GM23248 (cell line): ENCODE data around the gene CSNK1G1. TPM values are rescaled to one million over a fixed set of nuclear protein-coding genes. Genes with fewer than 3 reads are reported as not detected.
"Not testable (repeated sequence)": the region's sequence is repeated elsewhere in the genome, so short reads cannot be mapped to it uniquely, and the experiment has no call there.

Experiments
- DNase-seq: peaks from one replicate; pipeline ENCODE4 v3.0.0-alpha.2; 2015
- H2AFZ ChIP-seq: fragments of 200-600 bp; sonication (generic); 2 replicates; pipeline ENCODE4 v1.6.1; 2016; ENCODE audit warnings: antibody characterized with exemption
- H3F3A ChIP-seq: fragments of 200-600 bp; sonication (generic); 2 replicates; pipeline ENCODE4 v1.6.1; 2016; ENCODE audit warnings: mild to moderate bottlenecking, antibody characterized with exemption, mixed run types; ENCODE audit not compliant: insufficient read depth
- H3K27ac ChIP-seq: fragments of 200-600 bp; sonication (generic); 2 replicates; pipeline ENCODE4 v1.5.1; 2016; ENCODE audit warnings: mild to moderate bottlenecking
- H3K27me3 ChIP-seq: fragments of 200-600 bp; sonication (generic); replicated peaks from 2 replicates; pipeline ENCODE4 v1.6.1; 2016; ENCODE audit warnings: mild to moderate bottlenecking; ENCODE audit not compliant: insufficient read depth
- H3K36me3 ChIP-seq: fragments of 200-600 bp; sonication (generic); 2 replicates; pipeline ENCODE4 v1.6.1; 2016; ENCODE audit warnings: low read depth, mild to moderate bottlenecking
- H3K4me1 ChIP-seq: fragments of 200-600 bp; sonication (generic); 2 replicates; pipeline ENCODE4 v1.6.1; 2016; ENCODE audit warnings: mild to moderate bottlenecking; ENCODE audit not compliant: insufficient read depth
- H3K4me2 ChIP-seq: fragments of 200-600 bp; sonication (generic); one replicate; pipeline ENCODE4 v1.6.1; 2016; ENCODE audit warnings: mild to moderate bottlenecking; ENCODE audit not compliant: unreplicated experiment
- H3K4me3 ChIP-seq: fragments of 200-600 bp; sonication (generic); 2 replicates; pipeline ENCODE4 v1.5.1; 2016; ENCODE audit warnings: mild to moderate bottlenecking
- H3K79me2 ChIP-seq: fragments of 200-600 bp; sonication (generic); 2 replicates; pipeline ENCODE4 v1.6.1; 2016; ENCODE audit warnings: mild to moderate bottlenecking; ENCODE audit not compliant: insufficient read depth
- H3K9ac ChIP-seq: fragments of 200-600 bp; sonication (generic); 2 replicates; pipeline ENCODE4 v1.6.1; 2016; ENCODE audit warnings: mild to moderate bottlenecking
- H3K9me2 ChIP-seq: fragments of 200-600 bp; sonication (generic); 2 replicates; pipeline ENCODE4 v1.6.1; 2016; ENCODE audit warnings: mixed run types, mild to moderate bottlenecking, moderate library complexity; ENCODE audit not compliant: insufficient read depth
- H3K9me3 ChIP-seq: fragments of 200-600 bp; sonication (generic); one replicate; pipeline ENCODE4 v1.6.1; 2017; ENCODE audit warnings: low read depth
- H4K20me1 ChIP-seq: fragments of 200-600 bp; sonication (generic); 2 replicates; pipeline ENCODE4 v1.6.0; 2016; ENCODE audit not compliant: insufficient read depth
- EZH2 ChIP-seq: fragments of 200-600 bp; sonication (generic); IDR thresholded peaks from 2 replicates; pipeline ENCODE4 v1.6.1; 2018; ENCODE audit warnings: antibody characterized with exemption, mild to moderate bottlenecking; ENCODE audit not compliant: insufficient read depth, poor library complexity, severe bottlenecking
- EZH2phosphoT487 ChIP-seq: fragments of 200-600 bp; sonication (generic); IDR thresholded peaks from 2 replicates; pipeline ENCODE4 v1.6.1; 2018; ENCODE audit warnings: antibody characterized with exemption, moderate library complexity, mild to moderate bottlenecking, low read depth; ENCODE audit not compliant: insufficient read depth
- WGBS, 2 experiments: methylation state at CpG; one replicate each; pipeline ENCODE4 v1.1.6; 2015 to 2017; ENCODE audit warnings: low lambda C conversion rate in 2 of 2, low coverage in 1 of 2; ENCODE audit errors: missing lambda C conversion rate in 2 of 2; 5-methylcytosine and 5-hydroxymethylcytosine counted together
- in situ Hi-C: fragments of 300-500 bp; cut with MboI; formaldehyde crosslinking; loops from 2 replicates; pipeline ENCODE4 v1.15.0; 2020
- polyA plus RNA-seq: library from polyadenylated mRNA; unstranded; fragments of >200 nt; fragmentation: Nextera tagmentation; extraction: Ambion mirVana; gene quantifications from 2 replicates; pipeline ENCODE4 v1.2.1, GENCODE V29; 2016
- total RNA-seq: library from RNA; depleted of rRNA; stranded (reverse); fragments of >200 nt; shearing (Covaris generic); gene quantifications from 2 replicates; pipeline ENCODE4 v1.2.3, GENCODE V29; 2014

Gene CSNK1G1
- total and polyA plus RNA-seq, 2 experiments from 2014 or later = 14.8 to 17.1 TPM

GRCh38 chr15:64267331-64267973 is 88.5 kb downstream of the CSNK1G1 start:
- no peak overlapping the region for H3K9ac ChIP-seq
- no peaks in the 10 kb centered on the region for H3K36me3 ChIP-seq
- H3K27ac ChIP-seq = no peak overlapping the region
- no peak overlapping the region for H2AFZ ChIP-seq
- peaks cover 93% of the 10 kb centered on the region for H3K79me2 ChIP-seq
- peaks cover 5% of the 10 kb centered on the region for H3K9me3 ChIP-seq
- 0 out of 2 replicates have a peak, but pooled peaks cover 3% of the 10 kb centered on the region for H3F3A ChIP-seq
- H3K9me2 ChIP-seq = no peaks in the 10 kb centered on the region
- in situ Hi-C loops = no loop called here
- no peak overlapping the region for H3K4me3 ChIP-seq
- no peaks in the 10 kb centered on the region for H3K27me3 ChIP-seq
- WGBS, 2 experiments = 54 to 79% methylated on average over 1 of the region's 1 CpG
- DNase-seq = no peak
- no peak for TF ChIP-seq EZH2phosphoT487
- no peak for TF ChIP-seq EZH2
- no peak overlapping the region for H3K4me2 ChIP-seq
- no peaks in the 10 kb centered on the region for H3K4me1 ChIP-seq
- no peaks in the 10 kb centered on the region for H4K20me1 ChIP-seq

- H3K9me3 ChIP-seq, H4K20me1 ChIP-seq, H2AFZ ChIP-seq, H3K9me2 ChIP-seq, H3K27me3 ChIP-seq, H3K4me2 ChIP-seq, H3K36me3 ChIP-seq, H3F3A ChIP-seq, H3K27ac ChIP-seq, H3K4me3 ChIP-seq, H3K9ac ChIP-seq, H3K4me1 ChIP-seq, in situ Hi-C loops: not testable (repeated sequence)
- 40 to 73% methylated on average over 1 of the region's 1 CpG for WGBS, 2 experiments
- peak; percentile 34 for DNase-seq
- peaks cover 100% of the 10 kb centered on the region for H3K79me2 ChIP-seq
Observed at GRCh38 chr15:64265188-64265587, 90.8 kb downstream of the CSNK1G1 start.

- Histone ChIP-seq H3K36me3 (no peaks in the 10 kb centered on the region), H3K9ac (no peak overlapping the region), H3K27me3 (no peaks in the 10 kb centered on the region), H3K4me2 (no peak overlapping the region), H3K4me3 (no peak overlapping the region), H4K20me1 (no peaks in the 10 kb centered on the region; the same call in 1 of the 2 replicates), H3K79me2 (peaks cover 100% of the 10 kb centered on the region), H3K9me3 (peaks cover 5% of the 10 kb centered on the region), H3K27ac (no peak overlapping the region), H3K9me2 (no peaks in the 10 kb centered on the region), H3K4me1 (no peaks in the 10 kb centered on the region), H3F3A (0 out of 2 replicates have a peak, but pooled peaks cover 3% of the 10 kb centered on the region), H2AFZ (no peak overlapping the region)
- no peak for TF ChIP-seq EZH2phosphoT487
- TF ChIP-seq EZH2 = no peak
- DNase-seq = no peak
- WGBS, 2 experiments = 61 to 65% methylated on average over 4 of the region's 4 CpGs
- in situ Hi-C loops = no loop called here
Observed at GRCh38 chr15:64264502-64264901, 91.5 kb downstream of the CSNK1G1 start.

GRCh38 chr15:64263567-64263966 is 92.4 kb downstream of the CSNK1G1 start:
- no peaks in the 10 kb centered on the region for H3K36me3 ChIP-seq
- peaks cover 6% of the 10 kb centered on the region; the same call in 1 of the 2 replicates for H3K4me1 ChIP-seq
- H2AFZ ChIP-seq = no peak overlapping the region
- peaks cover 5% of the 10 kb centered on the region for H3K9me3 ChIP-seq
- H3K9me2 ChIP-seq = no peaks in the 10 kb centered on the region
- H3K4me2 ChIP-seq = no peak overlapping the region
- H3F3A ChIP-seq = 0 out of 2 replicates have a peak, but pooled peaks cover 3% of the 10 kb centered on the region
- no peak for DNase-seq
- H3K4me3 ChIP-seq = no peak overlapping the region
- no peaks in the 10 kb centered on the region for H3K27me3 ChIP-seq
- in situ Hi-C loops = no loop called here
- H3K27ac ChIP-seq = no peak overlapping the region
- H3K9ac ChIP-seq = no peak overlapping the region
- 69 to 77% methylated on average over 2 of the region's 2 CpGs for WGBS, 2 experiments
- H4K20me1 ChIP-seq = no peaks in the 10 kb centered on the region; the same call in 1 of the 2 replicates
- TF ChIP-seq EZH2phosphoT487 (no peak), EZH2 (no peak)
- H3K79me2 ChIP-seq = peaks cover 100% of the 10 kb centered on the region
